HG03025 (cell line): ENCODE measurements around the gene CHD5.

Experiments used
- ATAC-seq: cut with Tn5 transposase; IDR thresholded peaks from one replicate; pipeline ENCODE4 v1.9.1; 2021; ENCODE audit warnings: mild to moderate bottlenecking, moderate library complexity; ENCODE audit not compliant: unreplicated experiment, low FRiP score

CHD5 gene

DNA sequence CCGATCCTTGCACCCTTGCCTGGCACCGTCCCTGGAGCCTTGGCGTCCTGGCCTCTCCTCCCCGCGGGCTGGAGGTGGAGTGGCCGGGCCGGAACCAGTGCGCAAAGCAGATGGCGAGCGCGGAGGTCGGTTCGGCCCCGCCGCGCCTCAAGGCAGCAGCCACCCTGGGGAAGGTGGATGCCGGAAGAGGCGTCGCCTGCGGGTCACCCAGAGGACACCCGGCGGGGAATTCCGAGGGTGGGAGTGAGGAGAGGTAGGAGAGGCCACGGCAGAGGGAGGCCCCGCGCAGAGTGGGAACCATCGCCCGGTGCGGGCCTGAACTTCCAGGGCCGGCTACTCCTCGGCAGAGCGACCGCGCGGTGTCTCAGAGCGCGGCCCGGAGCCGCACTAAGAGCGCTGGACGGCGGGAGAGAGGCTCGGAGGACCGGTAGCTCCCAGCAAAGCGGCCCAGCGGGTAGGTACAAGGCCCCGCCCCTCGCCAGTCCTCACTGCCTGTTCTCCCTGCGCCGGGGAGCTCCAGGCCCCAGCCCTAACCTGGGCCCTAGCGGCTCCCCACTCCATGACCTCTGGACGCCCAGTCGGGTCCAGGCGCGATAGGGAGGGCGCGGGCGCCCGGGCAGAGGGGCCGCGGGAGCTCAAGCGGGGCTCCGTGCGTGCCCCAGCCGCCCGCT, 25.9 kb upstream of the CHD5 start, which contains the start of gene RNF207:
TSS of gene RNF207 (plus strand) at position 271 of the 671 bp plus-strand sequence. CDS start 417 bp downstream, outside the sequence.
- ATAC-seq, result peak; percentile 53

DNA sequence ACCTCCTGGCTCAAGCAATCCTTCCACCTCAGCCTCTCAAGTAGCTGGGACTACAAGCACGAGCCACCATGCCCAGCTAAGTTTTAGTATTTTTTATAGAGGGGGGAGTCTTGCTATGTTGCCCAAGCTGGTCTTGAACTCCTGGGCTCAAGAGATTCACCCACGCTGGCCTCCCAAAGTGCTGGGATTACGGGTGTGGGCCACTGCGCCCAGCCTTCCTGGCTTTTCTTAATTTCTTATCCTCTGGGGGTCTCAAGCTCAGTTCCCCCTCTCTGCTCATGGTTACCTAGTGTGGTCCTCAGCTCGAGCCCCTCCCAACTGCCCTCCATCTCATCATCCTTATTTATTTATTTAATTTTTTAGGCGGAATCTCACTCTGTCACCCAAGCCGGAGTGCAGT, 22.1 kb upstream of the CHD5 start:
- no peak for ATAC-seq

DNA sequence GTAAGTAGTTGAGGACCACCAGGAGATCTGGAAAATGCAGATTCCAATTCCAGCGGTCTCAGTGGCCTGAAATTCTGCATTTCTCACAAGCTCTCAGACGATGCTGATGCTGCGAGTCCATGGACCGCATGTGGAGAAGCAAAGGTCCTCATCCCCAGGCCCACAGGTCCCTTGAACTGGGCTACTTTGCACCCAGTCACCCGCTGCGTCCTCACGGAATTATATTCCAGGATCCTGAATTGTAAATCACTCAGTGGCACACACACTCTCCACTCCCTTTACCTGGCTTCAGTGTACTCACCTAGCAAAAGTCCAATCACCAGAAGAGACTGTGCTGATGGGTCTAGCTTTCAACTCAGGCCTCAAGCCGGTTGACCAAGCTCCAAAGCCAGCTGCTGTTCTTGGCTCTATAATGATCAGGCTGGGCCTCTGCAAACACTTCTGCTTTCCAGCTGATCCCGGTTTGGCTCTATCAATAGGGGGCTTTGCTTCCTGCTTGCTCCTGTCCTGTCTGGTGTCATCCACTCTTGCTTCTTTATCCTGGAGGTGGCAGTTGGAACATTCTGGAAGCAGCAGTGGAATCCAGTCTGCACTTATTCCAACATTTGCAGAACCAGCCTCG, 20.2 kb upstream of the CHD5 start:
- no peak for ATAC-seq

DNA sequence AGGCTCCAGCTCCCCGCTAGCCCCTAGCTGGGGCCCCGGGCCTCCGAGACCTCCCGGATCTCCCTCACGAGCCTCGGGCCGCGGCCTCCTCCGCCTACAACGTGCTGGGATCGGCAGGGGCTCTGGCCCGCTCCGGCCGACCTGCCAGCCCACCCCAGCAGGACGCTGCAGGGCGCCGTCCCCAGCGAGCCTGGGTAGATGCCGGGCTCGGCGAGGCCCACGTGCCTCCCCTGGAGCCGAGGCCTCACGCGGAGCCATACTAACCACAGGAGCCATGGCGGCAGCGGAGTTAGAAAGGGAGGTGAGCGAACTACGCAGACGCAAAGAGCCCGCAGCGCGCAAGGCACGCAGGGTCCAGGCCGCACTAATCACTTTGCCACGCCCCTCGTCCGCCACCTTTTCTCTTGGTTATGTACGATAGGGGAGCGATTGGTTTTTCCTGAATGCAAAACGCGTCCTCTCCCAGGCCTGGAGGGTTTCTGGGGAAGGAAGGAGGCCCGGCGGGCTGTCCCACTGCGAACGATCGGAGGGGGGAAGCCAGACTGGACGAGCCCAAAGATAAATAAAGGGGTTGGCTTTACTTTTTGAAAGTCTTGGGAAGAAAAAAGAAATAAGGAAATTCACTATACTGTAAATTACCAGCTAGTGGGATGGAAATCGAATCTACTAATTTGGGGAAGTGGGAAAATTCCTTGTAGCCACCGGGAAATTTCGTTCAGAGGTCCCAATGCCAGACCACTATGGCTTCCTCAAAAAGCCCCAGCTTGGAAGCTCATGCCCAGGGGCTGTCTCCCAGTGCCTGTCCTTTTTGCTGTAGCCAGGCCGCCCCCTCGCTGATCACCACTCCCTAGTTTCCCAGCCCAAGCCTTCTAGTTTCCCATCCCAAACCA, 19.4 kb upstream of the CHD5 start, which contains the start of gene RPL22:
TSS of gene RPL22 (minus strand) at position 298 of the 890 bp plus-strand sequence. CDS start at position 276, 22 bp downstream.
- peak; percentile 94 for ATAC-seq

DNA sequence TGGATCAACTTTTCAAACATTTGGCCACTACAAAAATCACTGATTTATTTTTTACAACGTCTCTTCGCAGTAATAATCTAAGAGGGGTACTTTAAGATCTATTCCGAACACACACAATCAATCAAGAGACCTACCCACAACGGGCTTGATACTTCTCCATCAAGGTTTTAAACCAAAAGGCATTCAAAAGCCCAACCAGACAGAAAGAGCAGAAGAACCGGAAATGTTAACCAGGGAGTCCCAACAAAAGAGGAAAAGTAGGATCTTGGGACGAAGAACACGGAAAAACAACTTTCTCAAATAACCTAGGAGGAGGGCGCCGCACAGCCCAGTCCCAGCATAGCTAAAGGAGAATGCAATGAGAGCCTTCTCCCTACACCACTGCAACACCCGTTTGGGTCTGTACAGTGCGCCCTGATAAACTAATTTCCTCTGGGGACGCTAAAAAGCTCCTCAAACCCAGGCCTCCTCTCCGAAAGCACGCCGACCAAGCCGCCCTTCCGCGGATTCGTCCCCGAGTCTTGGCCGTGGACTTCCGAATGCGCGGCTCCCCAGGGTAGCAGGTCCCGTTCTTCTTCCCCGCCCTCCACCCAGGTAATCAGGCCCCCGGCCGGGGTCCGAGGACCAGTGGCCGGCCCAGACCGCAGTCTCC, 18.7 kb upstream of the CHD5 start:
- ATAC-seq, result peak; percentile 32

DNA sequence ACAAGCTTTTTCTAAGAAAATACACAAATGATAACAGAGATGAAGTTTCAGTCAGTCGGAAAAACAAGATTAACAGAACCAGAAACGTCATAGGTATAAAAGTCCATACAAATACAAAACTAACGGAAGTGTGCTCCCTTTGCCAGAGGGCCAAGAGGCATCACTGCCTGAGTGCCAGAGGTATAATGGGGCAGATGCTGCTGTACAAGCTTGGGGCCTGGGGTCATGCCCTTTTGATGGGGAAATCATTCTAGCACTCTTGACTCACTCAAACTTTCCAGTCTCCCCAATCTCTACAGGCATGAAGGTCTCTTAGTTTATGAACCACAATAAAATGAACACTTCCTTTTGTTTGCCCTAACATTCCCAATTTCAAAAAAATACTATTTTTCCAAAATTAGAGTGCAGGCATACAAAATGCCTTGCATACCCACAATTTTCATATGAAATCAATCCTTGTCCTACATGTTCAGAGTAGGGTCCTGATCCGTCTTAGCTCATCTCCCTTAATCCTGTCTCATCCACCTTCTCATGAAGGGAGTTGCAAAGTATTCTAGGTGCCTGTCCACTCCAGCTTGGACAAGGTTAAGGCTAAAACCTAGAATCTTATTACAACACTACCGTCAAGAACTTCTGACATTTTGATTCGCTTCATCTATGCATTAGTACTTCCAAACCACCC, 17.8 kb upstream of the CHD5 start:
- no peak for ATAC-seq

DNA sequence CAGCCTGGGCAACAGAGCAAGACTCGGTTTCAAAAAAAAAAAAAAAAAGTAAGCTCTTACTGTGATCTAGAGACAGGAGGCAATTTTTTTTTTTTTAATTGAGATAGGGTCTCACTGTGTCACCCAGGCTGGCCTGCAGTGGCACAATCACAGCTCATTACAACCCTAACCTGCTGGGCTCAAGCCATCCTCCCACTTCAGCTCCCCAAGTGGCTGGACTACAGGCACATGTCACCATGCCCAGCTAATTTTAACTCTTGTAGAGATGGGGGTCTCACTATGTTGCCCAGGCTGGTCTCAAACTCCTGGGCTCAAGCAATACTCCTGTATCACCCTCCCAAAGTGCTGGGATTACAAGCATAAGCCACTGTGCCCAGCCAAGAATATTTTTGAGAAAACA, 11.8 kb upstream of the CHD5 start:
- no peak for ATAC-seq

DNA sequence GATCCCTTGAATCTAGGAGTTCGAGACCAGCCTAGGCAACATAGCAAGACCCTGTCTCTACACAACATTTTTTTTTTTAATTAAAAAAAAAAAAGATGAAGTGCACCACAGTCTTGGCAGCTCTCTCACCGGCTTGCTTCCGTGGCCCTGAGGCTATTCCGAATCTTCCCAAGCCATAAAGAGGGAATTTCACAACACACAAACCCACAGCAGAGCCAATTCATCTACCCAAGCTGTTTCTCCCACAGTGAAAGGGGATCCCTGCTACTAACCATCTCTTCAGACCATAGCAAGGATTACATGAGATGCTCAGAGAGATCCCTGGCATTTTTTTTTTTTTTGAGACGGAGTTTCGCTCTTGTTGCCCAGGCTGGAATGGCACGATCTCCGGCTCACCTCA, 8.3 kb upstream of the CHD5 start:
- no peak for ATAC-seq

DNA sequence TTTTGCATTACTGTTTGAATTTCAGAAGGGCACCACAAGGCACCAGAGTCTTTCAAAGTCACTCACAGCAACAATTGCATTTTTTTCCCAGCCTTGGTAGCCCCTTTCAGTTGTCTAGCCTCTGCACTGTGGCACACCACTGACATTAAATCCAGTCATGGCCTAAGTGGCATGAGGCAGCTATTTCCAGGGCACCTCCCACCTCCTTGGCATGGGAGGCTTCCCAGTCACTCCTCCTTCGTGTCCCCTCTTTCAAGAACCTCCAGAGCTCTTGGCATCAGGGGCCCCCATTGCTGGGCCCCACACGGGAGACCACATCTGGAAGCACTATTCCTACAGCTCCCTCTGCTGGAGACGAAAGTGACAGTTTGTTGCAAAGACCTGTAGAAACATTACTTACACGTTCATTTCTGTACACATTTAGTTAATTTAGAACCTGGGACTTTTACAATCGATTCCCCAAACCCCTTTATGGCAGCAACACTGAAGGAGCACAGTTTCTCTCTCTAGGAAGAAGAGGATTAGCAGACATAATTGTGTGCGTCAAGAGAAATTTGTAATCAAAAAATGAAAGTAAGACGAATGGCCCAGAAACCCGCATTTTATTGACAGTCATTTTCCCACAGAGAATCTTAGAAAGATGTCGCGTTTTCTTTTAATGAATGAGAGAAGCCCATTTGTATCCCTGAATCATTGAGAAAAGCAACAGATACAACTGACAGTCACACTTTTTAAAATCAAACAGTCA, 5.7 kb upstream of the CHD5 start:
- ATAC-seq, result no peak

DNA sequence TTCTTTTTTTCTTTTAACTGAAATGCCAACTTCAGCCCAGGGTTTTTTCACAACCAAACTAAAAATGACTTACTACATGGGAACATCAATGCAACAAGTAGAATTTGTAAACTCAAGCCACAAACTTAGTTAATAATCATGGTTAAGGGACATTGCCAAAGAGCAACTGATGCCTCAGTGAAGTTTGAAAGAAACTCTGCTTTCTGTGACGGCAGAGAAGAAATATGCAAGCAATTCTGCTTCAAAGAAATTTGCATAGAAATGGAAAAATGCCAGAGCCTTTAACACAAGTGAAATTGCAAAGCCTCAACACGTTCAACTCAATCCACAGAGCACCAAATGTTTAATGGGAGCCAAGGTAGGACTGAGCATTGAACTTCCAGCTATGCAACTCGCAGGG, 5.0 kb upstream of the CHD5 start:
- no peak for ATAC-seq

DNA sequence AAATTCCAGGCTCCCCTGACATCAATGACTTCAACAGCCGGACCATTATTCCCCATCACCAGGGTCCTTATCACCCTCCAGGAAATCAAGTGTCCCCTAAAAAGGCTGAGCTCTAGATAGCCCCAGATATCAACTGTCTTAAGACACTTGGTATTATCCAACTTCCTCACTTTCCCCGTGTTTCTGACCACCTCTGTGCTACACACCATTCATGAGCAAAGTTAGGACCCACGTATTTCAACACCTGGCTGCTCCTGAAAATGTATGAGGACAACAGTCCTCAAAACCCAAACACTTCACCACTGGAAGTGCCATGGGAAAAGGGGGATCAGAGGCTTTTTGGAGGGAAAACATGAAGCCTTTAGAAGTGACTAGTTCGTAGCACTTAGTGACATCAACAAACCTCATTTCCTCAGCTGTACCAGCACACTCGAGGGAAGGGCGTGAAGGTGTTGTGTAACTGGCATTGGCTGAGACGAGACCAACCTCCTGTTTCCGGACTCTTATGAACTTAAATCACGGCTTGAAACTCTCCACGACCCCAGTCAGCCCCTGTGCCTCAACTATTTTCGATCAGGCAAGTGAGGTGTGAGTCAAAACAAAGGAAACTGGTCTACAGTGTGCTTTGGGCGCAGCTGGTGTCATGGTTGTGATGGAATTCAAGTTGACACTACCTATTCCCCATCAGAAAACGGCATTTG, 4.1 kb upstream of the CHD5 start:
- ATAC-seq, result no peak

DNA sequence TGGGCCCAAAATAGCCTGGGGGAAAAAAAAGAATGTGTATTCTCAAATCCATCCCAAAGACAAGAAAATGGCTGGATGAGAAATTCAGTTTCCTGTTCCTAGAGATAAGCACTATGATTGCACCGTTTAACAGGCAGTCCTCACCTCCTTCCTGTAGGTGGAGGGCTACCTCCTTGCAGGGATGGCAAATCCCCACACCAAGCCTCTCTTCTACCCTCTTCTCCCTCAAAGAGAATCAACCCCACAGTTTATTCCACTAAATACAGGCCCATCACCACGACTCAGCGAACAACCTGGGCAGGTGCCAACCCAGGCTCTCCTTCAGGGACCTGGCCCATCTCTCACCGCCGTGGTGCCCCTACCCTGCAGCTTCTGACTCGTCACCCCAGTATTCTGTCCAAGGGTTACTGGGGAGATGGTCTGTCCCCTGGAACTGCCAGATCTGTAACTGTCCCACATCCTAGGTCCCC, 3.4 kb upstream of the CHD5 start:
- no peak for ATAC-seq

DNA sequence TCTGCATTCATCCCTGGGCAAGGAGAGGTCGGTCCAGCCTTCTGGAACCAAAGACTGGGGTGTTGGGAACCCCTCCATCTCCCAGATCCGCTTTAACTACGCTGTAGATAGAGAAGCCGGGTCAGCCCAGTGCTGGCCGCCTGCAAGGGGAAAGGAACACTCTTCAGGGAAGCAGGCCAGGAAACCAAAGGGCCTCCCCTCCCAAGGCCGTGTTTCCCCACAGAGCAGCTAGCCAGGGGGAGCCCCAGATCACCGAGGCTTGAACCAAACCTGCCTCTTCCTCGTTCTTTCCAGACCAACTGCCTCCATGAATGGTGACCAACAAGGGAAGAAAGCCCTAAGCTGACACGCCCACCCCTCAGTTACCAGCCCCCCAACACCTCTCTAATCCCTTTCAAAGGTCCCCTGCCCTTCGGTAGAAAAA, 1.2 kb upstream of the CHD5 start:
- no peak for ATAC-seq

DNA sequence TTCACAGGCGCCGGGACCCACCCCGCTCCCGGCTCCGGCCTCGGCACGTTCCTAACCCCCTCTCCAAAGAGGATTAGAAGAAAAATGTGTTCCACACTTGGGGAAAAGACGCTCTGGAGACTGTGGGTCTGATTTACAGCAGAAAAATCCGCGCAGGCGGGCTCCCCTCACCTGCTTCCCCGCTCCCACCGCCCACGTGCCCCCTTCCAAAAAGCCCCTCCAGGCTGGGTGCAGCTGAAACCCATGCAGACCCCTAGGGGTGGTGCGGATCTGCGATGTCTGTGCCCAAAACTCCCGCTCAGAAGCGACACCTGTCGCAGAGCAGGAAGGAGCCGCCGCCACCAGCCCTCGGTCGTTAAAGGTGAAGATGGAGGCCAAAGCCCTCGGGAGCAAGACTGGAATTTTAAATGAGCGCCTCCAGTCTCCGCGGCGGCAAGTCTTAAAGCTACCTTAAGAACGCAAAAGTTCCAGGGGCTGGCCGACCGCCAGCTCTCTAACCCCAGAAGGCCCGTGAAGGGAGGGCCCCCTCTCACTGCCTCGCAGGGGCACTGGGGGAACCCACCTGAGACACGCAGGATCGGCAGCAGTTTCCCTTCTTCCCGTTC, 688 bp upstream of the CHD5 start:
- ATAC-seq, result no peak

DNA sequence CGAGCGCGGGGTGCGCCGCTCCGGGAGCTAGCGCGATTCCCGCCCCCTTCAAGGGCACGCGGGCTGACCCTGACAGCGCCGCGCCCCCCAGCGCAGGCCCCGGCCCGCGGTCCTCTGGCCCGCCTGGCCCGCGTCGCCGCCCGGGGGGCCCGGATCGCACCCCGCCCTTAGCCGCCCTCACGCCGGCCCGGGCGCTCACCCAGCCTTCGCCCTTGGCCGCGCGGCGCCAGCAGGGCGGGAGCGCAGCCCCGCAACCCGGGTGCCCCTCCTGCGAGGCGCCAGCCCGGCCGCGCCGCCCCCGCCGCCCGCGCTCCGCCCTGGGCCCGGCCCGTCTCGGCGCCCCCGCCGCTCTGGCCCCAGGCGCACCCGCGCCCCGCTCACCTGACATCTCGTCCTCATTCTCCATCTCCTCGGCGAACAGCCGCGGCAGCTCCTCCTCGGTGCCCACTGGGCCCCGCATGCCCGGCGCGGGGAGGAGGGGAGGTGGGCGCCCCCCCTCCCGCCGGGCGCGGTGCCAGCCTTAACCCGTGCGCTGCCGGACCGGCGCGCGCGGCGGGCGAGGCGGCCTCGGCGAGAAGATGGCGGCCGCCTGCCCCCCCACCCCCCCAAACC, 451 bp downstream of the CHD5 start:
- ATAC-seq, result no peak

DNA sequence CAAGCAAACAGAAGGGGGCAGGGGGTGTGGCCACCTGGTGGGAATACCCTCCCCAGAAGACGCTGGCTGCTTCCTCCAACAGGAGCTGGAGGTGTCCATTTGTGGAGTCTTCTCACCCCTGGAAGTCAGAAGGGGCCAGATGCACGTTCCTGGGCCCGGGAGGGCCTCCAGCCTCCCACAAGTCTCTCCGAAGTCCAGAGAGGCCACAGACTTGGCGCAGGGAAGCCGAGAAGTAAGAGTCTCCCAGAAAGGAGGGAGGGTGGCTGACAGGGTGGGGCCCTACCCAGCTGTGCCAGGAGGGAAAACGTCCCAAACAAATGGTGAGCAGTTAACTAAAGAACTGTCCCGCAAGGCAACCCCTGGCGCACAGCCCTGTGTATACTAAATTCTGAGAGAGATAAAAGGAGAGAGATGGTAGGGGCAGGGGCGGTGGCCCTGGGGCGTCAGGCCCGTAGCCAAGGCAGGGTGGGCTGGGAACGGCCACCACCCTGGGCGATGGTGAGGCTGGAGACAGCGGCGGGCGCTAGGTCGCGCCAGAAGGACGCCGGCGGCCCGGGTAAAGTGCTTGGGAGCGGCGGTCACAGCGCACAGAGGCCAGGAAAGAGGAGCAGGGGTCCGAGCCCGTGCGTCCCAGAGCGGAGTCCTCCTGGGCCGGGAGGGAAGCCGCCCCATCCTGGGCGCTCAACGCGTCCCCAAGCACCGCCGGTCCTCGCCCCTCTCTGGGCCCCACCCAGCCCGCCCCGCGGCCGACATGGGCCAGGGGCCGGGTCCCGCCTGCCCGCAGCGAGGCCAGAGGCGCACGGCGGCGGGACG, 1.2 kb downstream of the CHD5 start:
- no peak for ATAC-seq
